Tibial nerve (tissue), 4 donors: ENCODE measurements around the gene KRT32.

Experiments
- EP300 ChIP-seq, 2 donors: sonication (generic); formaldehyde crosslinking; IDR thresholded peaks; one replicate each; pipeline ENCODE4 v1.6.1; 2017; ENCODE audit warnings: antibody characterized with exemption in 2 of 2, mild to moderate bottlenecking in 1 of 2
- POLR2A ChIP-seq, 2 donors: fragments of 450-650 bp; IDR thresholded peaks; one replicate each; pipeline ENCODE4 v1.6.1; 2017; ENCODE audit warnings: antibody characterized with exemption in 2 of 2, mild to moderate bottlenecking in 2 of 2, moderate library complexity in 2 of 2
- TF ChIP-seq, protein P1 (sequence below), 5 experiments: fragments of 200-600 bp in 3 of 5; fragments of 450-650 bp in 2 of 5; sonication (generic) in 3 of 5; IDR thresholded peaks; one replicate each; pipeline ENCODE4 v1.5.1; 2016 to 2019; ENCODE audit warnings: antibody characterized with exemption in 5 of 5, mild to moderate bottlenecking in 3 of 5, moderate library complexity in 2 of 5

DNA sequence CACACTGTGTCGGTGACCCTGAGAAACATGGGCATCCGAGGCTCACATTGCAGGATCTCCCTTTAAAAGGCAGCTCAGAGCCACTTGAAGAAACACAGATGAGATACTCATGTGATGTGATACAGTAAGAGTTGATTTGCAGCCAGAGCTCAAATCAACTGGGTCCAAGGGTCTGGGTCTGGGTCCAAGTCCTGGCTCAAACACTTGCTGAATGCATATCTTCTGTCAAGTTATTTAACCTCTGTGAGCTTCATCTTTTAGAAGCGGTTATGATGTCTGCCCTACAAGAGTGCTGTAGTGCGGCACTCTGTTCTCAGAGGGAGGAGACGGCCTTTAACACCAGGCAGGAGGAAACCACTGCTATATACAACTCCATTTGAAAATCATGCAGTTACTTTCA lies 32.8 kb downstream of the KRT32 start:
- no peak for TF ChIP-seq POLR2A (IDR thresholded peaks at IDR 0.05)
- TF ChIP-seq, protein P1, sequence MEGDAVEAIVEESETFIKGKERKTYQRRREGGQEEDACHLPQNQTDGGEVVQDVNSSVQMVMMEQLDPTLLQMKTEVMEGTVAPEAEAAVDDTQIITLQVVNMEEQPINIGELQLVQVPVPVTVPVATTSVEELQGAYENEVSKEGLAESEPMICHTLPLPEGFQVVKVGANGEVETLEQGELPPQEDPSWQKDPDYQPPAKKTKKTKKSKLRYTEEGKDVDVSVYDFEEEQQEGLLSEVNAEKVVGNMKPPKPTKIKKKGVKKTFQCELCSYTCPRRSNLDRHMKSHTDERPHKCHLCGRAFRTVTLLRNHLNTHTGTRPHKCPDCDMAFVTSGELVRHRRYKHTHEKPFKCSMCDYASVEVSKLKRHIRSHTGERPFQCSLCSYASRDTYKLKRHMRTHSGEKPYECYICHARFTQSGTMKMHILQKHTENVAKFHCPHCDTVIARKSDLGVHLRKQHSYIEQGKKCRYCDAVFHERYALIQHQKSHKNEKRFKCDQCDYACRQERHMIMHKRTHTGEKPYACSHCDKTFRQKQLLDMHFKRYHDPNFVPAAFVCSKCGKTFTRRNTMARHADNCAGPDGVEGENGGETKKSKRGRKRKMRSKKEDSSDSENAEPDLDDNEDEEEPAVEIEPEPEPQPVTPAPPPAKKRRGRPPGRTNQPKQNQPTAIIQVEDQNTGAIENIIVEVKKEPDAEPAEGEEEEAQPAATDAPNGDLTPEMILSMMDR (IDR thresholded peaks at IDR 0.05), result no peak
- TF ChIP-seq EP300 (IDR thresholded peaks at IDR 0.05), result no peak
